Measurements from ENCODE around the gene SMARCC2. TPM values are rescaled to one million over a fixed set of nuclear protein-coding genes. Genes with fewer than 3 reads are reported as not detected.

SMARCC2 gene
- 42.8 and 46.9 TPM in 2 replicates for total RNA-seq

GRCh38 chr12:56189099-56189917, at the start of gene SMARCC2:
Gene SMARCC2 (minus strand): TSS chr12:56189483. CDS start chr12:56189461, 22 bp downstream.

GRCh38 chr12:56229916-56230431, 40.7 kb upstream of the SMARCC2 start, which contains the start of gene SLC39A5:
Gene SLC39A5 (plus strand): TSS chr12:56230051. CDS start chr12:56231275, 1,224 bp downstream.

GRCh38 chr12:56224102-56224701, 34.9 kb upstream of the SMARCC2 start, which contains the start of gene NABP2:
Gene NABP2 (plus strand): TSS chr12:56224342. CDS start chr12:56224857, 515 bp downstream.

GRCh38 chr12:56221757-56222530, 32.7 kb upstream of the SMARCC2 start, which contains the start of gene RNF41:
Gene RNF41 (minus strand): TSS chr12:56221922. CDS start chr12:56214047, 7,875 bp downstream.

GRCh38 chr12:56158029-56158925, 31.0 kb downstream of the SMARCC2 start, which contains the start of gene MYL6:
Gene MYL6 (plus strand): TSS chr12:56158359. CDS start chr12:56158402, 43 bp downstream.

GRCh38 chr12:56152132-56152755, 37.0 kb downstream of the SMARCC2 start, which contains the start of gene MYL6B:
Gene MYL6B (plus strand): TSS chr12:56152587. CDS start chr12:56153919, 1,332 bp downstream.

GRCh38 chr12:56127888-56128669, 61.2 kb downstream of the SMARCC2 start, which contains the start of gene ESYT1:
Gene ESYT1 (plus strand): TSS chr12:56128267. CDS start chr12:56128320, 53 bp downstream.

GRCh38 chr12:56117778-56118687, 71.2 kb downstream of the SMARCC2 start, which contains the start of gene ZC3H10:
Gene ZC3H10 (plus strand): TSS chr12:56118266. CDS start chr12:56120563, 2,297 bp downstream.

GRCh38 chr12:56116267-56117081, 72.8 kb downstream of the SMARCC2 start, which contains the start of gene RPL41:
Gene RPL41 (plus strand): TSS chr12:56116633.

Other genes with a start within 250 kb of the SMARCC2 start
- 0.60 and 0.76 TPM in 2 replicates for gene PMEL, start 223.4 kb downstream of the SMARCC2 start, total RNA-seq
- gene CDK2, start 222.7 kb downstream of the SMARCC2 start, total RNA-seq: 13.7 and 17.3 TPM in 2 replicates
- 42.5 and 47.5 TPM in 2 replicates for gene RAB5B, start 215.4 kb downstream of the SMARCC2 start, total RNA-seq
- gene SUOX, start 192.2 kb downstream of the SMARCC2 start, total RNA-seq: 9.2 and 9.4 TPM in 2 replicates
- 0.22 and 0.43 TPM in 2 replicates for gene IKZF4, start 168.4 kb downstream of the SMARCC2 start, total RNA-seq
- 108 and 138 TPM in 2 replicates for gene RPS26, start 147.6 kb downstream of the SMARCC2 start, total RNA-seq
- 0.17 and 0.33 TPM in 2 replicates for gene ERBB3, start 109.3 kb downstream of the SMARCC2 start, total RNA-seq
- gene PA2G4, start 84.9 kb downstream of the SMARCC2 start, total RNA-seq: 89.3 and 132 TPM in 2 replicates
- 2,570 and 2,853 TPM in 2 replicates for gene RPL41, start 72.8 kb downstream of the SMARCC2 start, total RNA-seq
- 5.1 and 6.6 TPM in 2 replicates for gene ZC3H10, start 71.2 kb downstream of the SMARCC2 start, total RNA-seq
- gene ESYT1, start 61.2 kb downstream of the SMARCC2 start, total RNA-seq: 275 and 388 TPM in 2 replicates
- gene MYL6B, start 36.9 kb downstream of the SMARCC2 start, total RNA-seq: 70.9 and 81.7 TPM in 2 replicates
- 2,087 and 3,488 TPM in 2 replicates for gene MYL6, start 31.1 kb downstream of the SMARCC2 start, total RNA-seq
- 69.8 and 77.7 TPM in 2 replicates for gene RNF41, start 32.4 kb upstream of the SMARCC2 start, total RNA-seq
- gene NABP2, start 34.9 kb upstream of the SMARCC2 start, total RNA-seq: 16.1 and 19.8 TPM in 2 replicates
- gene SLC39A5, start 40.6 kb upstream of the SMARCC2 start, total RNA-seq: 0.09 TPM in 1 of 2 replicates, not detected in the other
- gene ANKRD52, start 68.9 kb upstream of the SMARCC2 start, total RNA-seq: 10.1 and 12.2 TPM in 2 replicates
- gene COQ10A, start 77.5 kb upstream of the SMARCC2 start, total RNA-seq: 8.6 and 9.0 TPM in 2 replicates
- gene CS, start 110.8 kb upstream of the SMARCC2 start, total RNA-seq: 94.5 and 111 TPM in 2 replicates
- 61.3 and 67.6 TPM in 2 replicates for gene CNPY2, start 126.5 kb upstream of the SMARCC2 start, total RNA-seq
- 9.6 and 15.1 TPM in 2 replicates for gene PAN2, start 144.5 kb upstream of the SMARCC2 start, total RNA-seq
- 0.11 TPM in 1 of 2 replicates, not detected in the other for gene IL23A, start 149.4 kb upstream of the SMARCC2 start, total RNA-seq
- gene STAT2, start 170.6 kb upstream of the SMARCC2 start, total RNA-seq: 65.0 and 72.6 TPM in 2 replicates
- not detected in 2 replicates for gene APOF, start 173.4 kb upstream of the SMARCC2 start, total RNA-seq

Measured in dermis lymphatic vessel endothelial cell (primary cell).